Right renal pelvis (tissue), 4 donors: ENCODE results near the gene FAIM2. TPM values are rescaled to one million over a fixed set of nuclear protein-coding genes. Genes with fewer than 3 reads are reported as not detected.

Source experiments
- DNase-seq, 4 donors: peaks; one replicate each; pipeline ENCODE4 v3.0.0-alpha.2; 2013; ENCODE audit warnings: low read depth in 4 of 4, low spot score in 3 of 4, missing footprints in 1 of 4
- polyA plus RNA-seq, 4 donors: library from polyadenylated mRNA; unstranded; fragments of 120-200 nt; gene quantifications; one replicate each; pipeline ENCODE4 v1.2.1, GENCODE V29; 2013; ENCODE audit not compliant: insufficient read length in 4 of 4

Gene FAIM2
- polyA plus RNA-seq, result 1 to 10 TPM; 1.3 to 6.1 (median 4.6) TPM

- DNase-seq, result no peak
Measured at GRCh38 chr12:49903700-49904423, at the start of gene FAIM2. FAIM2 (minus strand) TSS chr12:49903900; CDS start chr12:49903792, 108 bp downstream.

GRCh38 chr12:49953151-49953550 lies 49.5 kb upstream of the FAIM2 start:
- no peak for DNase-seq

GRCh38 chr12:49952391-49953055 lies 48.8 kb upstream of the FAIM2 start:
- DNase-seq, result no peak

GRCh38 chr12:49951411-49952240 lies 47.9 kb upstream of the FAIM2 start:
- DNase-seq, result no peak

GRCh38 chr12:49950273-49951251 lies 46.9 kb upstream of the FAIM2 start, which contains the start of gene AQP2:
AQP2 (plus strand) TSS chr12:49950737; CDS start chr12:49950831, 94 bp downstream.
- no peak for DNase-seq

- no peak for DNase-seq
Measured at GRCh38 chr12:49949866-49950265, 46.2 kb upstream of the FAIM2 start.

- DNase-seq, result no peak
Measured at GRCh38 chr12:49948866-49949845, 45.5 kb upstream of the FAIM2 start.

GRCh38 chr12:49947593-49948226 lies 44.0 kb upstream of the FAIM2 start:
- no peak for DNase-seq

- no peak for DNase-seq
Measured at GRCh38 chr12:49946497-49946896, 42.8 kb upstream of the FAIM2 start.

- no peak for DNase-seq
Measured at GRCh38 chr12:49946086-49946485, 42.4 kb upstream of the FAIM2 start.

GRCh38 chr12:49945394-49946080 lies 41.8 kb upstream of the FAIM2 start:
- DNase-seq, result peak in 2 of 4 donors; percentile 55 to 73

GRCh38 chr12:49944718-49945117 lies 41.0 kb upstream of the FAIM2 start:
- no peak for DNase-seq

- DNase-seq, result no peak
Measured at GRCh38 chr12:49944046-49944445, 40.3 kb upstream of the FAIM2 start.

- DNase-seq, result no peak
Measured at GRCh38 chr12:49943625-49943960, 39.9 kb upstream of the FAIM2 start.

- no peak for DNase-seq
Measured at GRCh38 chr12:49942921-49943624, 39.4 kb upstream of the FAIM2 start.

- no peak for DNase-seq
Measured at GRCh38 chr12:49942512-49942893, 38.8 kb upstream of the FAIM2 start.
